ENCODE results near the gene MTMR12. TPM values are rescaled to one million over a fixed set of nuclear protein-coding genes. Genes with fewer than 3 reads are reported as not detected.
A peak's percentile ranks its signal among the peaks of the same experiment; 100 is the strongest.

The MTMR12 gene
- total RNA-seq, 1 experiment from 2014 or later, result 42.7 TPM

DNA sequence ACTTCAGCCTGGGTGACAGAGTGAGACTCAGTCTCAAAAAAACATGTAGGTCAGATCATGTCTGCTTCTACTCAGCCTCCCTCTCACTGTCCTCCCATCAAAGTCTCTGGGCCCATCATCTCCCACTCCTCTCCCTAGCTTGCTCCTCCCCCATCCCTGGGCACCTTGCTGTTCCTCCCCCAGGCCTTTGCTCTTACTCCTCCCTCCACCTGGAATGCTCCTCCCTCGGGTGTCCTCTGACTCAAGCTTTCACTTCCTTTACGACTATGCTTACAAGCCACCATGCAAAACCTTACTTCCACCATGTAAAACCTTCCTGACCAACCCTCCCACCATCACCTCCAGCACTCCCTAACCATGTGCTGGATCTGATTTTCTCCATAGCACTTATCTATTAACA lies 51.5 kb downstream of the MTMR12 start (continued):
- TF ChIP-seq, protein P1, sequence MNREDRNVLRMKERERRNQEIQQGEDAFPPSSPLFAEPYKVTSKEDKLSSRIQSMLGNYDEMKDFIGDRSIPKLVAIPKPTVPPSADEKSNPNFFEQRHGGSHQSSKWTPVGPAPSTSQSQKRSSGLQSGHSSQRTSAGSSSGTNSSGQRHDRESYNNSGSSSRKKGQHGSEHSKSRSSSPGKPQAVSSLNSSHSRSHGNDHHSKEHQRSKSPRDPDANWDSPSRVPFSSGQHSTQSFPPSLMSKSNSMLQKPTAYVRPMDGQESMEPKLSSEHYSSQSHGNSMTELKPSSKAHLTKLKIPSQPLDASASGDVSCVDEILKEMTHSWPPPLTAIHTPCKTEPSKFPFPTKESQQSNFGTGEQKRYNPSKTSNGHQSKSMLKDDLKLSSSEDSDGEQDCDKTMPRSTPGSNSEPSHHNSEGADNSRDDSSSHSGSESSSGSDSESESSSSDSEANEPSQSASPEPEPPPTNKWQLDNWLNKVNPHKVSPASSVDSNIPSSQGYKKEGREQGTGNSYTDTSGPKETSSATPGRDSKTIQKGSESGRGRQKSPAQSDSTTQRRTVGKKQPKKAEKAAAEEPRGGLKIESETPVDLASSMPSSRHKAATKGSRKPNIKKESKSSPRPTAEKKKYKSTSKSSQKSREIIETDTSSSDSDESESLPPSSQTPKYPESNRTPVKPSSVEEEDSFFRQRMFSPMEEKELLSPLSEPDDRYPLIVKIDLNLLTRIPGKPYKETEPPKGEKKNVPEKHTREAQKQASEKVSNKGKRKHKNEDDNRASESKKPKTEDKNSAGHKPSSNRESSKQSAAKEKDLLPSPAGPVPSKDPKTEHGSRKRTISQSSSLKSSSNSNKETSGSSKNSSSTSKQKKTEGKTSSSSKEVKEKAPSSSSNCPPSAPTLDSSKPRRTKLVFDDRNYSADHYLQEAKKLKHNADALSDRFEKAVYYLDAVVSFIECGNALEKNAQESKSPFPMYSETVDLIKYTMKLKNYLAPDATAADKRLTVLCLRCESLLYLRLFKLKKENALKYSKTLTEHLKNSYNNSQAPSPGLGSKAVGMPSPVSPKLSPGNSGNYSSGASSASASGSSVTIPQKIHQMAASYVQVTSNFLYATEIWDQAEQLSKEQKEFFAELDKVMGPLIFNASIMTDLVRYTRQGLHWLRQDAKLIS (CRISPR knock-in tag; IDR thresholded peaks at IDR 0.05; ENCODE audit: borderline replicate concordance), result no peak
- TF ChIP-seq, protein P2, sequence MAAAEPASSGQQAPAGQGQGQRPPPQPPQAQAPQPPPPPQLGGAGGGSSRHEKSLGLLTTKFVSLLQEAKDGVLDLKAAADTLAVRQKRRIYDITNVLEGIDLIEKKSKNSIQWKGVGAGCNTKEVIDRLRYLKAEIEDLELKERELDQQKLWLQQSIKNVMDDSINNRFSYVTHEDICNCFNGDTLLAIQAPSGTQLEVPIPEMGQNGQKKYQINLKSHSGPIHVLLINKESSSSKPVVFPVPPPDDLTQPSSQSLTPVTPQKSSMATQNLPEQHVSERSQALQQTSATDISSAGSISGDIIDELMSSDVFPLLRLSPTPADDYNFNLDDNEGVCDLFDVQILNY (CRISPR knock-in tag; IDR thresholded peaks at IDR 0.05), result no peak
- TF ChIP-seq ZBTB21 (CRISPR knock-in tag; IDR thresholded peaks at IDR 0.05; ENCODE audit: borderline replicate concordance), result no peak
- TF ChIP-seq NR3C1 (CRISPR knock-in tag; conservative IDR thresholded peaks at IDR 0.05; ENCODE audit: low read depth), result no peak

DNA sequence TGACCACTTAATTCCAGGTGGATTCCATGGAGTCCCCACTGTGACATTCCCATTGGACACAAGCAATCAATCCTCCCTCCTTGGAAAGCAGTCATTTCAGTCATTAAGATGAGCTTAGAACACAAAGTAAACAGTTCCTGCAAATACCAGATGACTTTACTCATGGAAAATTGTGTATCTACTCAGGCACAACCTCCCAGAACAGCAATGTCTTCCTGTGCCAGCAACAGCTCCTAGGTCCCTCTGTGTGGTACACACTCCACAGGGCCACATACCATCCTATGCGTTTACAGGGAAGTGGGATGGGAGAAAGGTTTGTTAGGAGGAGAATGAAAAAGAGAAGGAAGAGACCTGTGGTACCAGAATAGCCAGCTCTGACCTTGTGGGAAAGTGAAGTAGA lies 53.7 kb downstream of the MTMR12 start:
- POLR2A ChIA-PET, result no interaction called here
- ATAC-seq, result no peak
- Mint-ChIP-seq H3K27me3 (ENCODE audit: low read depth) (no peaks in the 10 kb centered on the region), H3K36me3 (peaks cover 76% of the 10 kb centered on the region), H3K4me1 (peaks cover 5% of the 10 kb centered on the region; the same call in 1 of the 2 replicates), H3K4me3 (no peak overlapping the region), H3K9me3 (peaks cover 1% of the 10 kb centered on the region; the same call in 1 of the 2 replicates), H3K27ac (peak overlapping the region; percentile 30; the same call in 1 of the 2 replicates)
- CTCF ChIA-PET, result interaction anchor here (1.6 to 2.5 kb wide), 2 partner anchors 60 to 70 kb away, joined by 6 read pairs; no protein-coding TSS in a partner anchor
- DNase-seq (ENCODE audit: low spot score), result no peak
- TF ChIP-seq ATF1 (CRISPR knock-in tag; IDR thresholded peaks at IDR 0.05) (no peak), RELA (CRISPR knock-in tag; IDR thresholded peaks at IDR 0.05; ENCODE audit: borderline replicate concordance) (no peak), SMAD4 (CRISPR knock-in tag; IDR thresholded peaks at IDR 0.05) (no peak), GABPB1 (CRISPR knock-in tag; IDR thresholded peaks at IDR 0.05) (no peak), ZNF263 (CRISPR knock-in tag; IDR thresholded peaks at IDR 0.05; ENCODE audit: low read depth) (no peak), ELF4 (CRISPR knock-in tag; IDR thresholded peaks at IDR 0.05; ENCODE audit: low read depth) (no peak), ZNF396 (CRISPR knock-in tag; IDR thresholded peaks at IDR 0.05; ENCODE audit: borderline replicate concordance) (no peak), NFE2L1 (CRISPR knock-in tag; IDR thresholded peaks at IDR 0.05) (no peak), SOX15 (CRISPR knock-in tag; IDR thresholded peaks at IDR 0.05) (no peak), ZBTB21 (CRISPR knock-in tag; IDR thresholded peaks at IDR 0.05; ENCODE audit: borderline replicate concordance) (no peak), FOXP1 (CRISPR knock-in tag; IDR thresholded peaks at IDR 0.05; ENCODE audit: borderline replicate concordance) (no peak)
- TF ChIP-seq, protein P3, sequence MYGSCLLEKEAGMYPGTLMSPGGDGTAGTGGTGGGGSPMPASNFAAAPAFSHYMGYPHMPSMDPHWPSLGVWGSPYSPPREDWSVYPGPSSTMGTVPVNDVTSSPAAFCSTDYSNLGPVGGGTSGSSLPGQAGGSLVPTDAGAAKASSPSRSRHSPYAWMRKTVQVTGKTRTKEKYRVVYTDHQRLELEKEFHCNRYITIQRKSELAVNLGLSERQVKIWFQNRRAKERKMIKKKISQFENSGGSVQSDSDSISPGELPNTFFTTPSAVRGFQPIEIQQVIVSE (CRISPR knock-in tag; IDR thresholded peaks at IDR 0.05; ENCODE audit: borderline replicate concordance), result no peak
- TF ChIP-seq, protein P4, sequence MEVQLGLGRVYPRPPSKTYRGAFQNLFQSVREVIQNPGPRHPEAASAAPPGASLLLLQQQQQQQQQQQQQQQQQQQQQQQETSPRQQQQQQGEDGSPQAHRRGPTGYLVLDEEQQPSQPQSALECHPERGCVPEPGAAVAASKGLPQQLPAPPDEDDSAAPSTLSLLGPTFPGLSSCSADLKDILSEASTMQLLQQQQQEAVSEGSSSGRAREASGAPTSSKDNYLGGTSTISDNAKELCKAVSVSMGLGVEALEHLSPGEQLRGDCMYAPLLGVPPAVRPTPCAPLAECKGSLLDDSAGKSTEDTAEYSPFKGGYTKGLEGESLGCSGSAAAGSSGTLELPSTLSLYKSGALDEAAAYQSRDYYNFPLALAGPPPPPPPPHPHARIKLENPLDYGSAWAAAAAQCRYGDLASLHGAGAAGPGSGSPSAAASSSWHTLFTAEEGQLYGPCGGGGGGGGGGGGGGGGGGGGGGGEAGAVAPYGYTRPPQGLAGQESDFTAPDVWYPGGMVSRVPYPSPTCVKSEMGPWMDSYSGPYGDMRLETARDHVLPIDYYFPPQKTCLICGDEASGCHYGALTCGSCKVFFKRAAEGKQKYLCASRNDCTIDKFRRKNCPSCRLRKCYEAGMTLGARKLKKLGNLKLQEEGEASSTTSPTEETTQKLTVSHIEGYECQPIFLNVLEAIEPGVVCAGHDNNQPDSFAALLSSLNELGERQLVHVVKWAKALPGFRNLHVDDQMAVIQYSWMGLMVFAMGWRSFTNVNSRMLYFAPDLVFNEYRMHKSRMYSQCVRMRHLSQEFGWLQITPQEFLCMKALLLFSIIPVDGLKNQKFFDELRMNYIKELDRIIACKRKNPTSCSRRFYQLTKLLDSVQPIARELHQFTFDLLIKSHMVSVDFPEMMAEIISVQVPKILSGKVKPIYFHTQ (CRISPR knock-in tag; IDR thresholded peaks at IDR 0.05), result no peak
- TF ChIP-seq, protein P5, sequence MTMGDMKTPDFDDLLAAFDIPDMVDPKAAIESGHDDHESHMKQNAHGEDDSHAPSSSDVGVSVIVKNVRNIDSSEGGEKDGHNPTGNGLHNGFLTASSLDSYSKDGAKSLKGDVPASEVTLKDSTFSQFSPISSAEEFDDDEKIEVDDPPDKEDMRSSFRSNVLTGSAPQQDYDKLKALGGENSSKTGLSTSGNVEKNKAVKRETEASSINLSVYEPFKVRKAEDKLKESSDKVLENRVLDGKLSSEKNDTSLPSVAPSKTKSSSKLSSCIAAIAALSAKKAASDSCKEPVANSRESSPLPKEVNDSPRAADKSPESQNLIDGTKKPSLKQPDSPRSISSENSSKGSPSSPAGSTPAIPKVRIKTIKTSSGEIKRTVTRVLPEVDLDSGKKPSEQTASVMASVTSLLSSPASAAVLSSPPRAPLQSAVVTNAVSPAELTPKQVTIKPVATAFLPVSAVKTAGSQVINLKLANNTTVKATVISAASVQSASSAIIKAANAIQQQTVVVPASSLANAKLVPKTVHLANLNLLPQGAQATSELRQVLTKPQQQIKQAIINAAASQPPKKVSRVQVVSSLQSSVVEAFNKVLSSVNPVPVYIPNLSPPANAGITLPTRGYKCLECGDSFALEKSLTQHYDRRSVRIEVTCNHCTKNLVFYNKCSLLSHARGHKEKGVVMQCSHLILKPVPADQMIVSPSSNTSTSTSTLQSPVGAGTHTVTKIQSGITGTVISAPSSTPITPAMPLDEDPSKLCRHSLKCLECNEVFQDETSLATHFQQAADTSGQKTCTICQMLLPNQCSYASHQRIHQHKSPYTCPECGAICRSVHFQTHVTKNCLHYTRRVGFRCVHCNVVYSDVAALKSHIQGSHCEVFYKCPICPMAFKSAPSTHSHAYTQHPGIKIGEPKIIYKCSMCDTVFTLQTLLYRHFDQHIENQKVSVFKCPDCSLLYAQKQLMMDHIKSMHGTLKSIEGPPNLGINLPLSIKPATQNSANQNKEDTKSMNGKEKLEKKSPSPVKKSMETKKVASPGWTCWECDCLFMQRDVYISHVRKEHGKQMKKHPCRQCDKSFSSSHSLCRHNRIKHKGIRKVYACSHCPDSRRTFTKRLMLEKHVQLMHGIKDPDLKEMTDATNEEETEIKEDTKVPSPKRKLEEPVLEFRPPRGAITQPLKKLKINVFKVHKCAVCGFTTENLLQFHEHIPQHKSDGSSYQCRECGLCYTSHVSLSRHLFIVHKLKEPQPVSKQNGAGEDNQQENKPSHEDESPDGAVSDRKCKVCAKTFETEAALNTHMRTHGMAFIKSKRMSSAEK (CRISPR knock-in tag; IDR thresholded peaks at IDR 0.05; ENCODE audit: borderline replicate concordance), result no peak
- TF ChIP-seq, protein P6, sequence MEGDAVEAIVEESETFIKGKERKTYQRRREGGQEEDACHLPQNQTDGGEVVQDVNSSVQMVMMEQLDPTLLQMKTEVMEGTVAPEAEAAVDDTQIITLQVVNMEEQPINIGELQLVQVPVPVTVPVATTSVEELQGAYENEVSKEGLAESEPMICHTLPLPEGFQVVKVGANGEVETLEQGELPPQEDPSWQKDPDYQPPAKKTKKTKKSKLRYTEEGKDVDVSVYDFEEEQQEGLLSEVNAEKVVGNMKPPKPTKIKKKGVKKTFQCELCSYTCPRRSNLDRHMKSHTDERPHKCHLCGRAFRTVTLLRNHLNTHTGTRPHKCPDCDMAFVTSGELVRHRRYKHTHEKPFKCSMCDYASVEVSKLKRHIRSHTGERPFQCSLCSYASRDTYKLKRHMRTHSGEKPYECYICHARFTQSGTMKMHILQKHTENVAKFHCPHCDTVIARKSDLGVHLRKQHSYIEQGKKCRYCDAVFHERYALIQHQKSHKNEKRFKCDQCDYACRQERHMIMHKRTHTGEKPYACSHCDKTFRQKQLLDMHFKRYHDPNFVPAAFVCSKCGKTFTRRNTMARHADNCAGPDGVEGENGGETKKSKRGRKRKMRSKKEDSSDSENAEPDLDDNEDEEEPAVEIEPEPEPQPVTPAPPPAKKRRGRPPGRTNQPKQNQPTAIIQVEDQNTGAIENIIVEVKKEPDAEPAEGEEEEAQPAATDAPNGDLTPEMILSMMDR (IDR thresholded peaks at IDR 0.05), result no peak
- TF ChIP-seq, protein P7, sequence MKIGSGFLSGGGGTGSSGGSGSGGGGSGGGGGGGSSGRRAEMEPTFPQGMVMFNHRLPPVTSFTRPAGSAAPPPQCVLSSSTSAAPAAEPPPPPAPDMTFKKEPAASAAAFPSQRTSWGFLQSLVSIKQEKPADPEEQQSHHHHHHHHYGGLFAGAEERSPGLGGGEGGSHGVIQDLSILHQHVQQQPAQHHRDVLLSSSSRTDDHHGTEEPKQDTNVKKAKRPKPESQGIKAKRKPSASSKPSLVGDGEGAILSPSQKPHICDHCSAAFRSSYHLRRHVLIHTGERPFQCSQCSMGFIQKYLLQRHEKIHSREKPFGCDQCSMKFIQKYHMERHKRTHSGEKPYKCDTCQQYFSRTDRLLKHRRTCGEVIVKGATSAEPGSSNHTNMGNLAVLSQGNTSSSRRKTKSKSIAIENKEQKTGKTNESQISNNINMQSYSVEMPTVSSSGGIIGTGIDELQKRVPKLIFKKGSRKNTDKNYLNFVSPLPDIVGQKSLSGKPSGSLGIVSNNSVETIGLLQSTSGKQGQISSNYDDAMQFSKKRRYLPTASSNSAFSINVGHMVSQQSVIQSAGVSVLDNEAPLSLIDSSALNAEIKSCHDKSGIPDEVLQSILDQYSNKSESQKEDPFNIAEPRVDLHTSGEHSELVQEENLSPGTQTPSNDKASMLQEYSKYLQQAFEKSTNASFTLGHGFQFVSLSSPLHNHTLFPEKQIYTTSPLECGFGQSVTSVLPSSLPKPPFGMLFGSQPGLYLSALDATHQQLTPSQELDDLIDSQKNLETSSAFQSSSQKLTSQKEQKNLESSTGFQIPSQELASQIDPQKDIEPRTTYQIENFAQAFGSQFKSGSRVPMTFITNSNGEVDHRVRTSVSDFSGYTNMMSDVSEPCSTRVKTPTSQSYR (CRISPR knock-in tag; IDR thresholded peaks at IDR 0.05), result no peak

Data from WTC11 (cell line).